Ishikawa (cell line): ENCODE results near the gene ARRDC1.

Experiments
- CEBPB ChIP-seq: IDR thresholded peaks from 2 replicates; pipeline ENCODE4 v1.6.1; 2012
- CREB1 ChIP-seq: IDR thresholded peaks from 2 replicates; pipeline ENCODE4 v1.6.1; 2012; ENCODE audit warnings: low read depth
- EP300 ChIP-seq: IDR thresholded peaks from 2 replicates; pipeline ENCODE4 v1.6.1; 2012; ENCODE audit warnings: borderline replicate concordance
- NFIC ChIP-seq: IDR thresholded peaks from 2 replicates; pipeline ENCODE4 v1.6.1; 2012
- RAD21 ChIP-seq: IDR thresholded peaks from 2 replicates; pipeline ENCODE4 v1.6.1; 2012; ENCODE audit warnings: low read depth
- TAF1 ChIP-seq: IDR thresholded peaks from 2 replicates; pipeline ENCODE4 v1.6.1; 2012; ENCODE audit warnings: low read depth, mild to moderate bottlenecking
- TF ChIP-seq, protein P1 (sequence below): IDR thresholded peaks from 2 replicates; pipeline ENCODE4 v1.6.1; 2012; ENCODE audit warnings: low read depth, mild to moderate bottlenecking

DNA sequence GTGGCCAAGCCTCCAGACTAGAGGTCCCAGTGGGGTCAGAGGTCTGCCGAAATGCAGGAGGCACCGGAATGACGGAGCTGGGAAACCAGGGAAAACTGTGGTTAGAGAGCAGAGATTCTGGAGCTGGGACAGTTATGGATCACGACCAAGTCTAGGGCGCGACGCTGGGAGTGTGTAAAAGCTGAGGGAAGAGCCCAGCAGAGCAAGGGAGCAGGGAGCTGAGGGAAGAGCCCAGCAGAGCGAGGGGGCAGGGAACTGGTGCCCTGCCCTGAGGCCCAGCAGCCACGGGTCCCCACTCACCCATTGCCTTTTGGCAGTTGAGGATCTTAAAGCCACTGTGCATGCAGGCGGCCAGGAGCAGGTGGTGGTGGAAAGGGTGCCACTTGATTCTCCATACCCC lies 41.4 kb upstream of the ARRDC1 start:
- TF ChIP-seq TAF1 (no peak), RAD21 (no peak), CEBPB (no peak), EP300 (no peak), CREB1 (no peak), NFIC (no peak)
- TF ChIP-seq, protein P1, sequence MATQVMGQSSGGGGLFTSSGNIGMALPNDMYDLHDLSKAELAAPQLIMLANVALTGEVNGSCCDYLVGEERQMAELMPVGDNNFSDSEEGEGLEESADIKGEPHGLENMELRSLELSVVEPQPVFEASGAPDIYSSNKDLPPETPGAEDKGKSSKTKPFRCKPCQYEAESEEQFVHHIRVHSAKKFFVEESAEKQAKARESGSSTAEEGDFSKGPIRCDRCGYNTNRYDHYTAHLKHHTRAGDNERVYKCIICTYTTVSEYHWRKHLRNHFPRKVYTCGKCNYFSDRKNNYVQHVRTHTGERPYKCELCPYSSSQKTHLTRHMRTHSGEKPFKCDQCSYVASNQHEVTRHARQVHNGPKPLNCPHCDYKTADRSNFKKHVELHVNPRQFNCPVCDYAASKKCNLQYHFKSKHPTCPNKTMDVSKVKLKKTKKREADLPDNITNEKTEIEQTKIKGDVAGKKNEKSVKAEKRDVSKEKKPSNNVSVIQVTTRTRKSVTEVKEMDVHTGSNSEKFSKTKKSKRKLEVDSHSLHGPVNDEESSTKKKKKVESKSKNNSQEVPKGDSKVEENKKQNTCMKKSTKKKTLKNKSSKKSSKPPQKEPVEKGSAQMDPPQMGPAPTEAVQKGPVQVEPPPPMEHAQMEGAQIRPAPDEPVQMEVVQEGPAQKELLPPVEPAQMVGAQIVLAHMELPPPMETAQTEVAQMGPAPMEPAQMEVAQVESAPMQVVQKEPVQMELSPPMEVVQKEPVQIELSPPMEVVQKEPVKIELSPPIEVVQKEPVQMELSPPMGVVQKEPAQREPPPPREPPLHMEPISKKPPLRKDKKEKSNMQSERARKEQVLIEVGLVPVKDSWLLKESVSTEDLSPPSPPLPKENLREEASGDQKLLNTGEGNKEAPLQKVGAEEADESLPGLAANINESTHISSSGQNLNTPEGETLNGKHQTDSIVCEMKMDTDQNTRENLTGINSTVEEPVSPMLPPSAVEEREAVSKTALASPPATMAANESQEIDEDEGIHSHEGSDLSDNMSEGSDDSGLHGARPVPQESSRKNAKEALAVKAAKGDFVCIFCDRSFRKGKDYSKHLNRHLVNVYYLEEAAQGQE, result no peak
